Femur (tissue), 1 donor: ENCODE data around the gene SEMA5A.
"Not testable (repeated sequence)": the region's sequence is repeated elsewhere in the genome, so short reads cannot be mapped to it uniquely, and the experiment has no call there.

ENCODE experiments used
- DNase-seq: peaks from one replicate; pipeline ENCODE4 v3.0.0-alpha.2; 2017

SEMA5A gene

GRCh38 chr5:9431496-9432258 lies 114.2 kb downstream of the SEMA5A start:
- DNase-seq: no peak

GRCh38 chr5:9431151-9431495 lies 114.8 kb downstream of the SEMA5A start:
- no peak for DNase-seq

GRCh38 chr5:9430306-9430705 lies 115.6 kb downstream of the SEMA5A start:
- no peak for DNase-seq

- DNase-seq: no peak
Observed at GRCh38 chr5:9429691-9430215, 116.1 kb downstream of the SEMA5A start.

GRCh38 chr5:9428272-9428671 lies 117.6 kb downstream of the SEMA5A start:
- DNase-seq: no peak

DNA sequence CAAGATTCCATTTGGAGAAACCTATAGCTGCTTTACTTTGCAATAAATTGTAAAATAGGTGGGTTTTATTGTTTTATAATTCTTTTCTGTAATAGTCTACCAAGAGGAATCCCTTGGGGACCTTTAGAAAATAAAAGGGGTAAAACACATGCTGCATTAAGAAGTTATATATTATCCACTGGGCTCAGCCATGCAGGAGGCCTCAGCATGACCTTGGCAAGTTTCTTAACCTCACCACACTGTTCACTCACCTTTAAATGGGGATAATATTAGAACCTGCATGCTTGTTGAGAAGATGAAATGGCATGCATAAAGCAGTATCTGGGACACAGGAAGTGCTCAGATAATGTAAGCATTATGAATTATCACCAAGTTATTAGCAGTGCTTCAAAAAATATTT lies 120.2 kb downstream of the SEMA5A start:
- DNase-seq: no peak

- DNase-seq: no peak
Observed at GRCh38 chr5:9423571-9423970, 122.3 kb downstream of the SEMA5A start.

GRCh38 chr5:9421884-9422283 lies 124.0 kb downstream of the SEMA5A start:
- DNase-seq: no peak

- no peak for DNase-seq
Observed at GRCh38 chr5:9419794-9420193, 126.1 kb downstream of the SEMA5A start.

- DNase-seq: no peak
Observed at GRCh38 chr5:9415566-9415965, 130.3 kb downstream of the SEMA5A start.

DNA sequence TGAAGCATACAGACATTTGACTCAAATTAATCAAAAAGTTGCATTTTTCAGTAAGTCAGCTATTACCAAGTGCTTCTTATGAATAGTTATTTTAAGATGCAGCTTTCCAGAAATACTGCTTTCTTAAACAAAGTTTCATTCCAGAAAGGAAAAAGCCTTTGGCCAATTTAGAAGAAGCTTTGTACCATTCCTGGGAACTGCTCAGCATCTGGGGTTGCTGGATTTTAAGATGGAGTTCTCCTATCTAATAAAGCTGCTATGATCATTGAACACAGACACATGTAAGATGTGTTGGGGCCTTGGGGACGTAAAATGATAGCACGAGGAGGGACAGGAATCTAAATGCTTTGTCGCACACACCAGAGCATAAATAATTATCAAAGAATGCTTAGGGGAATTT lies 130.8 kb downstream of the SEMA5A start:
- no peak for DNase-seq

GRCh38 chr5:9411142-9411541 lies 134.7 kb downstream of the SEMA5A start:
- no peak for DNase-seq

DNA sequence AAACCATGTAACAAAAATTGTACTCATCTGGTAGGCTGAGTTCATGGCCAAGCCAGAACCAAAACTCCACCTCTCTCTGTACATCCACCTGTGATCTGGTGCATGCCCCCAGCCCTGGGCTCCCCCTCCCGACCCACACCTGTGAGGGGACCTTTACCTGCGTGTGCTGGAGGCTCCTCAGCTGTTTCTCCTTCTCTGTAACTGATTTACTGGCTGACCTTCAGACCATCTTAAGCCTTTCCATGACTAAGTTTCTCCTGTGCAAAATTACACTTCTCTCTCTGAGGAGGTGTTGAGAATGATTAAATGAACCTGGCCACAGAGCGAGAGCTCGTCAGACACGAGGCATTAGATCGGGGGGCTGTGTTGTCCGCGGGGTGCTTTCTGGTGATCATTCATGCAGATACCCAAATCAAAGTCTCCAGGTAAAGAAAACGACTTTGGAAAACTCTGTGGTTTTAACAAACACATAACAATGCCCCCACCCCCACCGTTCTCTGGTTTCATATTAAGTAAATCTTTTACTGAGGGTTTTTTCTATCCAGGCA lies 136.4 kb downstream of the SEMA5A start:
- DNase-seq: no peak

DNA sequence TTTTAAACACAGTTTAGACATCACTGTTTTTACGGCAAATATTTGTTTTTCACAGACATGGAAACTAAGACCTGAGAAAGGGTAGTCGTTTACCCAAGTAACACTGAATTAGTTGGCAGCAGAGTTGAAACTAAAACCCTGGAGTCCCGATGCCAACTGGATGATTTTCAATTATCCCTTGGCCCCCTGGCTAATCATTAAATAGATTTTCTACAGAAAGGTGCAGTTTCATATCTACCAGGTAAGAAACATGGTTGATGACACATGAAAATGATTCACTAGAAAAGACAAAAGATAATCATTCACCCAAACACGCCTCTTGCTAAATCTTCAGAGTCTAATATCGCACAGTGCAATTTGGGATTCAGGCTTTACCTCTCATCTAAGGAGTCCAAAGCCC lies 136.9 kb downstream of the SEMA5A start:
- DNase-seq: no peak

GRCh38 chr5:9405196-9405754 lies 140.6 kb downstream of the SEMA5A start:
- DNase-seq: no peak

- DNase-seq: no peak
Observed at GRCh38 chr5:9401786-9402472, 143.9 kb downstream of the SEMA5A start.

GRCh38 chr5:9399783-9400182 lies 146.1 kb downstream of the SEMA5A start:
- DNase-seq: not testable (repeated sequence)

GRCh38 chr5:9399094-9399493 lies 146.8 kb downstream of the SEMA5A start:
- DNase-seq: no peak

- no peak for DNase-seq
Observed at GRCh38 chr5:9398227-9398626, 147.6 kb downstream of the SEMA5A start.

- DNase-seq: no peak
Observed at GRCh38 chr5:9396285-9396770, 149.5 kb downstream of the SEMA5A start.

- DNase-seq: no peak
Observed at GRCh38 chr5:9395706-9396105, 150.2 kb downstream of the SEMA5A start.

GRCh38 chr5:9394221-9394620 lies 151.7 kb downstream of the SEMA5A start:
- no peak for DNase-seq

GRCh38 chr5:9392625-9393024 lies 153.2 kb downstream of the SEMA5A start:
- DNase-seq: no peak

DNA sequence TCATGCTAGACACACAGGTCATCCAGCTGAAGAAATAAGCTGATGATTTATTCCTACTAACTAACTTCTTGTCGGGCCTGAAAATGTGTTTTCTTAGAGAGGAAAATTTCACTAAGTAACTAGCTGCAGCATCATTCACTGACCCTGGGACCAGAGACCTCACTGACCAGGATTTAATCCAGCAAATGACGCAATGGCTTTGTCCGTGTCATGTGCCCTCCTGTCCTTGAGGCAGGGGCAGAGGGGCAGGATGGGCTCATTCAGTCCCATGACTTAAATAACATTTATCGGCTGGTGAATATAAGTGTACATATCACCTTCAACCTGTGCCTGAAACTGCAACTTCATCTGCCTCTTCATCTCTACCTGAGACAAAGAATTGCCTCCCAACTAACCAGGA lies 154.8 kb downstream of the SEMA5A start:
- DNase-seq: no peak
